ENCODE data around the gene SOCS7.

Gene SOCS7

GRCh38 chr17:38338053-38338452 lies 13.6 kb upstream of the SOCS7 start:
- DNase-seq: peak; percentile 26

DNA sequence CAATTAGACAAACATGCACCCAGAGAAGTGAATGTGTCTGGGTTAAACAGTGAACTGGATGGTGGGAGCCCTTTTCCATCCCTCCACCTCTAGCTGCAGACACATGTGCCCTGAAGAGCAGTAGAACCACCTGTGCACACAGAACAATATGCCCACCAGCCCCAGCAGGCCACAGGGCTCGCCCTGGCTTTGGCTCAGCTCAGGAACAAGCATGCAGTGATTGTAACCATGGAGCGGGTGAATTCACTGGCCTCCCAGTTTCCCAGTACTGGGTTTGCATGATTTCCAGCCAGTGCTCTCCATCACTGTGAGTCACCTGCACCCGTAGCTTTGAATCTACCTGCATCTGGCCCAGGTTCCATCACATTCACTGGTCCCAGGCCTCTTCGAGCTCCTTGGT lies 13.1 kb upstream of the SOCS7 start:
- DNase-seq: no peak

GRCh38 chr17:38339891-38340290 lies 11.8 kb upstream of the SOCS7 start:
- no peak for DNase-seq

DNA sequence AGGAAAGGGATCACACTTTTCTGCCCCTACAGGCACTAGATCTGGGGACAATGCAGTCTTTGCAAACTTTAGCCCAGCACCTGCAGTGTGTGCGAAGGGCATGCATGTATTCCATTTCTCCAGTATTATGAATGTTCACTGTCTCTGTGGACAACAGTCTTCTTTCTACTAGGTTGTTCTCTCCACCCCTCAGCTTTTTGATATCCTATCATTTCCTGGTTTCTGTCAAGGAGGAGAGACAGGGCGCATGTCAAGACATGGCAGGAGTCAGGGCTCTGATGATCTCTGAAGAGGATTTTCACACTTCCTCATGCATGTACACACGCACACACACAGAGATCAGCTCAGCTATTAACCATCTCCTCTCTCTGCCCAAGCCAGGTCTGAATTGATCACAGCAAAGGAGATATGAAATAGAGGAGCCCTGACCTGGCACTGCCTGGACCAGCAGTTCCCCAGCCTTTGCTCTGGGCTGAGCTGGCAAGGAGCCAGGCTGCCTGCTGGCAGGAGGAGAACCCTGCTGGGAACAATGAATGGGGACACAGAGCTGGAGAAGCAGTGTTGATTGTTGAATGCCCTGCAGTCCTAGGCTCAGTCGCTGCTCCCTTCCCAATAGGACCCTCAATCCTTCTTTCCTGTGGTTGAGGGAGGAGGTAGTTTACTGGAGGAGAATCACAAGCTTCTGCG lies 10.5 kb upstream of the SOCS7 start:
- no peak for DNase-seq

GRCh38 chr17:38342886-38343607 lies 8.6 kb upstream of the SOCS7 start:
- no peak for DNase-seq

DNA sequence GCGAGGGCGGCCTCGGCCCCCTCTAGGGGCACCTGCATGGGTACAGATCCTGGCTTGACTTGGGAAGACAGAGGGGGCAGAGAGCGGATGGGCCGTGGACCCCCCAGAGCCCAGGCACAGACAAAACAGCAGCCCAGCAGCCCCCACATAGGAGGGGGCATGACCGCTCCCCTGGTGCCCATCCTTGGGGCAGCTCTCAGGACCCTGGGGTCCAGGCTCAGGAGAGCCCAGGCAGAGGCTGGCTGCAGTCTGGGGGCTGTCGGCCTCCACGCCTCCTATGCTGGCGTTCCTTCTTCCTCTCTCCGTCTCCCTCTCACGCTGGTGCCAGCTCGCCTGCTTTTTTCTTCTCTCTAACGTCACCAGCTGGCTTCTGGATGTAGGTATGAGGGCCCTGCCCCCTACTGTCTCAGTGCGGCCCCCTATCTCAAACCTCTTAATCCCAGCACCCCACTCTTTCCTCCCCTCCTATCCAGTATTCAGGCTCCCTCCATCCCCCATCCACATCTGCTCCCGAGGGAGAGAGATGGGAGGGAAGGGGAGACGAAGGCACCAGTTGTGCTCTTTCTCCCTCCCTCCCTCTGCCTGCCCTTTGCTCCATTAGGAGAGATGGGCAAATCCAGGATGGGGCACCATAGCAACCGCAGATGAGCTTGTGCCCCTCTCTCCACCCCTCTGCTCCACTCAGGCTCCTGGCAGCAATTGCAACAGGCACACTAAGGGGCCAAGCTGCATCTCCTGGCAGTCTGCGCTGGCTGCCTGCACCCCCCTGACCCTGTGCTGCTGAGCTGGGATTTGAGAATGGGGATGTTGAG lies 7.8 kb upstream of the SOCS7 start, which contains the start of gene GPR179:
TSS of gene GPR179 (minus strand) at position 349 of the 812 bp plus-strand sequence. CDS start at position 182, 167 bp downstream.
- no peak for DNase-seq

DNA sequence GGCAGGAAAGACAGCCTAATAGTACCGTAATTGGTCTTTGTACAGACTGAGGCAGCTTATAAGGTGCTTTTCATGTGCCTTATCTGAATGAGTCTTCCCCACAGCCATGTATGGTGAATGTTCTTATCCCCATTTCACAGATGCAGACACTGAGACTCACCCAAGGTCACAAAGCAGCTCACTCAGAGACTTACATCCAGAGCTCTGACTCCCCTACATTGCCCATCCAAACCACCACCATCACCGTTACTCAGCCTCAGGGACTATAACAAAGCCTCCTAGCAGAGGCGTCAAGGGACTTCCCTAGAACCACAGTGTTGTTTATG lies 7.3 kb upstream of the SOCS7 start:
- no peak for DNase-seq

GRCh38 chr17:38345743-38346142 lies 5.9 kb upstream of the SOCS7 start:
- DNase-seq: no peak

DNA sequence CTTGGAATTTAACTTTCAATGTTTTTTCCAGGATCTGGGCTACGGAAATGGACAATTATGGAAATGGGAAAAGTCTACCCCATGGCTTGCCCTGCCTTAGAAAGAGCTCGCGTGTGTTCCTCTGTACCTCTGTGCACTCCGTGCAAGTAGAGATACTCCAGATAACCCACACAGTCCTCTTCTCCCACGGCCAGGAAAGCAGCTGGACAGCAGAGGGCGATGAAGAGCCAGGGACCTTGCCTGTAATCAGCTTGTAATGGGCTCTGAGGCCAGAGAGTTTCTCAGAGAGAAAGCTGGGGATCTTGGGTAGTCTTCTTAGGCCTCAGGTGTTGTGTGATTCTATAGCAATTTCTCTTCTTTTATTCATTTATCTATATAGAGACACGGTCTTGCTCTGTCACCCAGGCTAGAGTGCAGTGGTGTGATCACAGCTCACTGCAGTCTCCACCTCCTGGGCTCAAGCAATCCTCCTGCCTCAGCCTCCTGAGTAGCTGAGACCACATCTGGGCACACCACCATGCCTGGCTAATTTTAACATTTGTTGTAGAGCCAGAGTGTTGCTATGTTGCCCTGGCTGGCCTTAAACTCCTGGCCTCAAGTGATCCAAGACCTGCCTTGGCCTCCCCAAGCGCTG lies 2.4 kb upstream of the SOCS7 start:
- DNase-seq: peak; percentile 24

GRCh38 chr17:38350035-38350434 lies 1.6 kb upstream of the SOCS7 start:
- no peak for DNase-seq

- no peak for DNase-seq
These were observed 821 bp downstream of the SOCS7 start for GRCh38 chr17:38352245-38353085.

DNA sequence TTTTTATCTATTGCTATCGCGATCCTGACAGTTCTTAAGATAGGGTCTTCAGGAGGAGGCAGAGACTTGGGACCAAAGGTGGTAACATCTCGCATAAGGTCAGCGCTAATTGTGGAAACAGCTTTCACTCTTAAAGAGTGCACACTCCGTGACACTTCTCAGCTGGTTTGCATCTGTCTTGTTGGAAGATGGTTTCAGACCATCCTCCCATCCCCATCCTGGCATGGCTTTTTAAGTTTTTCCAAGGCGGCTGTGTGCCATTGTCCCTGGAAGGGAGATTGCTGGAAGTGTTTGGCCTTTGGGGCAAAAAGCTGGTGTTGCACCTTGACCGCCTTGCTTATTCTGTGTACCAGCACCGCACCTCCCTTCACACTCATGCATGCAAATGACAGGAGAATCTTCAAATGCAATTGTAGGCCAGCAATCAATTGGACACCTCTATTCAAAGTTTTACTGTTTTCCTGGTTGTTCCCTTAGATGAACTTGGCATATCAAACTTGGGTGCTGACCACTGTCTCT lies 1.5 kb downstream of the SOCS7 start:
- no peak for DNase-seq

DNA sequence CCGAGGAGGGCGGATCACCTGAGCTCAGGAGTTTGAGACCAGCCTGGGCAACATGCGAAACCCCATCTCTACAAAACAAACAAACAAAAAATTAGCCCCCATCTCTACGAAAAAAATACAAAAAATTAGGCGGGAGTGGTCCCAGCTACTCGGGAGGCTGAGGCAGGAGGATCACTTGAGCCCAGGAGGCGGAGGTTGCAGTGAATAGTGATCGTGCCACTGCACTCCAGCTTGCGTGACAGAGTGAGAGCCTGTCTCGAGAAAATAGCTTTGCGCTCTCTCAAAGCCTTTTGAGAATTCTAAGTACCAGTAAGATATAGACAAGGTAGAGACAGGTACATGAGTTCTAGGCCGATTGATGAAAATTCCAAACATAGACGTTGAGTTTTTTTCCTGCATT lies 2.0 kb downstream of the SOCS7 start:
- DNase-seq: no peak

DNA sequence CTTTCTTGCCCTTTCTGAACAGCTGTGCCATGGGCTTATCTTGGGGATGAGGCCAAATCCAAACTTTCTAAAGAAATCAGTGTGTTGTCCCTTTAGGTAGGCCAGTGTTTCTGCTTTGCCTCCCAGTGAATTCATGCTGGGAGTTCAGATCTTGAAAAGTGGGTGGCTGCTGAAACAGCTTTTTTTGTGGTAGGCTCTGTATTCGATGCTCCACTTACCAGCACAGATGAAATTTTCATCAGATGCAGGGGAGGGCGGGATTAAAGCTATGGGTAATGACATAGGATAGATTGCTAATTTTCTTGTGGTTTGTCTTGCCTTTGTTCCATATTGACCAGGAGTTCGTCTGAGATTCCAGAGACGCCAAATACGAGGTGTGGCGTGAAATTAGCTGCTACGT lies 2.8 kb downstream of the SOCS7 start:
- DNase-seq: no peak

- no peak for DNase-seq
These were observed 3.6 kb downstream of the SOCS7 start for GRCh38 chr17:38355251-38355650.

- DNase-seq: peak; percentile 63
These were observed 6.0 kb downstream of the SOCS7 start for GRCh38 chr17:38357486-38358123.

DNA sequence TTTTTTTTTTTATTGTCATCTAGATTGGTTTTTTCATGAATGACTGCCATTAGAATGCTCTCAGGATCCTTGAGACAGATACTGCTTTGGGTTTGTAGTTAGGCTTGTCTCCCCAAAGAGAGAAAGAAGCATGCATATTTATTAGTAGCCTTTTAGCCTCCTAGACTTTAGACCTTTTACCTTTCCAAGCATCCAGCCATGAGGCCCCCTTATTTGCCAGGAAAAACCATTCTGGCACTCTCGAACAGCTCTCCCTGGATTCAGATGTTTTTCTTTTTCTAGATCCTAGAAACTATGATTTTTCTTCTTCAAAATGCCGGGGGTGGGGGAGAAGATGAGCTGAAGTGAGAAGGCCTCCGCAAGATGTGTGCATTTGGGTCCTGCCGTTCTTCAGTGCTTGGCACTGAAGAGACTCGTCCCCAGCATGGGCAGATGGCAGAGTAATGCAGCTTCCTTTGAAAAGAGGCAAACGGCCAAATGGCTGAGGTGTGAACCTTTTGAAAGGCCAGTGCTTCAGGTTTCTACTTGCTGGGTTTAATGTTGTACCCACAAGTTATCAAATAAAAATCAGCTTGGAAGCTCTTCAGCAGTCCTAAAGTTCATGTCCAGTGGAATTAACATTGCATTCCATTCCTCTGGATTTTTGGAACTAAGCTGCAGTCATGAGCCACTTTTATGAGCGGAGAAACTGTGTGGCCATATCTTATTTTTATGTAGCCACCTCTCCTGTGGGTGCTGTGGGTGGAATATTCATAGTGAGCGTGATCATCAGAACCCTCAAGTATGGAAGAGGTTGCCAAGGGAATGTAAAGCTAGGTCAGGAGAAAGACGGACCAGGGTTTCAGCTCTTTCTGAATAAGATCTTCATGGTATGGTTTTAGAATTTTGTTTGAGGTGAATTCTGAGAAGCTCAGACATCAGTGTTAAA lies 7.2 kb downstream of the SOCS7 start:
- DNase-seq: peak; percentile 73

DNA sequence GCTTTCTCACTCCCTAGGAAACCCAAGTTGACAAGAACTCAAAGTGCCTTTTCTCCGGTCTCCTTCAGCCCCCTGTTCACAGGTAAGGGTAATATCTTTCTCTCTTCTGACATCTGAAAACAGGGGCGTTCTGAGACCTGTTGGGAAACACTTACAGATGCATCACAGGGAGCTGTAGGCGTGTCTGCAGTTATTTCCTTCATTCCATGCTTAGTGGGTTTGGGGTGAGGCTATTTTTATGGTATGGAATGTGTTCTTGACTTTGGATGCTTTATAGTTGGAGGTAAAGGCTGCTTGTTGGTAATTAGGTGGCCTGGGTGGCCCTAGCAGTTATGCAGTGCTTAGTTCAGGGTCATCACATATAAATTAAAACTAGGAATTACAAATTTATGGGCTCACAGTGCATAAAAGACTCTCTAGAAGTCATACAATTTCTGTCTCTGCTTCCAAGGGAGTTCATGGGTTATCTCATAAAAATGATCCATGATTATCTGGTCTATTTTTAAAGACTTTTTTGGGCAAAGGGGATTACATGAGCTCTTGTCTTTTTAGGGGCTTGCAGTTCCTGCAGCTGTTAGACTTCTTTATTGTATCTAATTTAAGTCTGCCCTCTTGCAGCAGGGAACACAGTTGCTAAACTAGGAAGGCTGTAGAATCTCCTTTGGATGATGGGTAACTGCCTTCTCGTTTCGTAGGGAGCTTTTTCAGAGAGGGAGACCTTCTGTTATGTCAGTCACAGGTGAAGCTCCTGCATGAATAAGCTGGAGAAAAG lies 10.2 kb downstream of the SOCS7 start:
- DNase-seq: no peak

GRCh38 chr17:38363016-38363415 lies 11.4 kb downstream of the SOCS7 start:
- DNase-seq: no peak

GRCh38 chr17:38364741-38365140 lies 13.1 kb downstream of the SOCS7 start:
- DNase-seq: no peak

Measured in DMS 273 treated with DMSO at 0.1 percent for 48 hours (cell line).